HepG2 (cell line): ENCODE results near the gene TANGO6. TPM values are rescaled to one million over a fixed set of nuclear protein-coding genes. Genes with fewer than 3 reads are reported as not detected.

ENCODE experiments used
- ATAC-seq: fragments of 200-7000 bp; cut with Tn5 transposase; 3 replicates; pipeline ENCODE4 v1.9.1; 2020; ENCODE audit warnings: mild to moderate bottlenecking, moderate library complexity
- BruUV-seq: library from RNA; stranded (reverse); fragments of 400-500 nt; replicated peaks from 2 replicates; lab custom pipeline; 2021; lab: Mats Ljungman, UMichigan
- CTCF ChIA-PET: fragments of 300-600 bp; formaldehyde crosslinking; extraction: SDS; loops from one replicate; lab custom pipeline; 2021; ENCODE audit warnings: low total read pairs, inconsistent platforms, low intra/inter-chr PET ratio; lab: Yijun Ruan, JAX
- POLR2A ChIA-PET: fragments of 350-600 bp; sonication (Branson Sonifier 250); formaldehyde crosslinking; loops from one replicate; lab custom pipeline; 2020; ENCODE audit warnings: antibody characterized with exemption, inconsistent platforms; lab: Yijun Ruan, JAX
- DNase-seq: peaks from one replicate; pipeline ENCODE4 v3.0.0-alpha.2; 2015; ENCODE audit warnings: low spot score
- FAIRE-seq: peaks from 3 replicates; lab custom pipeline; 2011; peaks lifted over from hg19 to GRCh38; lab: Jason Lieb, UNC
- H2AFZ ChIP-seq: one replicate; pipeline ENCODE4 v1.6.1; 2011; ENCODE audit warnings: low read length, inconsistent platforms
- H3K27ac ChIP-seq: fragments of 300-600 bp; 3 replicates; pipeline ENCODE4 v1.8.0; 2011; ENCODE audit warnings: mixed run types, mild to moderate bottlenecking, mixed read lengths, low read length, inconsistent platforms; ENCODE audit not compliant: insufficient read depth; ENCODE audit errors: extremely low read length
- H3K27me3 ChIP-seq, 2 experiments: fragments of 200-600 bp in 1 of 2; 2 replicates in 1 of 2; 3 replicates in 1 of 2; pipeline versions ENCODE4 v1.6.0 to v1.8.0; 2011; ENCODE audit warnings: low read length in 2 of 2, mild to moderate bottlenecking in 2 of 2, moderate library complexity in 2 of 2, inconsistent platforms in 1 of 2; ENCODE audit not compliant: insufficient read depth in 2 of 2, control insufficient read depth in 1 of 2
- H3K36me3 ChIP-seq, 2 experiments: fragments of 200-600 bp in 1 of 2; replicated peaks in 1 of 2; 2 replicates in 1 of 2; 3 replicates in 1 of 2; pipeline versions ENCODE4 v1.5.1 to v1.8.0; 2011; ENCODE audit warnings: low read length in 2 of 2, inconsistent platforms in 1 of 2; ENCODE audit not compliant: insufficient read depth in 2 of 2, control insufficient read depth in 1 of 2
- H3K4me1 ChIP-seq: 2 replicates; pipeline ENCODE4 v1.5.1; 2012; ENCODE audit warnings: low read length, inconsistent platforms; ENCODE audit not compliant: insufficient read depth
- H3K4me2 ChIP-seq: 2 replicates; pipeline ENCODE4 v1.6.0; 2011; ENCODE audit warnings: low read depth, low read length, inconsistent platforms
- H3K4me3 ChIP-seq, 3 experiments: fragments of 200-600 bp in 1 of 3; sonication (generic), shearing (Covaris generic) in 1 of 3; replicated peaks in 1 of 3; 2 replicates each; pipeline ENCODE4 v1.5.1; 2011 to 2016; ENCODE audit warnings: low read length in 3 of 3, inconsistent platforms in 2 of 3, low read depth in 2 of 3, mild to moderate bottlenecking in 2 of 3, control low read depth in 1 of 3, mixed read lengths in 1 of 3; ENCODE audit not compliant: insufficient read depth in 1 of 3
- H3K79me2 ChIP-seq: one replicate; pipeline ENCODE4 v1.6.1; 2011; ENCODE audit warnings: low read length, inconsistent platforms; ENCODE audit not compliant: insufficient read depth
- H3K9ac ChIP-seq: 2 replicates; pipeline ENCODE4 v1.6.0; 2011; ENCODE audit warnings: mild to moderate bottlenecking, low read depth, low read length, inconsistent platforms; ENCODE audit not compliant: insufficient read depth
- H3K9me3 ChIP-seq: 2 replicates; pipeline ENCODE4 v1.5.1; 2012; ENCODE audit warnings: mild to moderate bottlenecking, low read length
- H4K20me1 ChIP-seq: 2 replicates; pipeline ENCODE4 v1.6.0; 2011; ENCODE audit warnings: inconsistent platforms, mild to moderate bottlenecking, low read length, moderate library complexity; ENCODE audit not compliant: insufficient read depth
- HNF4A ChIP-seq: sonication (generic); formaldehyde crosslinking; IDR thresholded peaks from 2 replicates; pipeline ENCODE4 v1.4.0; 2020; ENCODE audit warnings: missing genetic modification reagents
- HOXA3 ChIP-seq: sonication (generic); formaldehyde crosslinking; IDR thresholded peaks from 2 replicates; pipeline ENCODE4 v1.5.0; 2020; ENCODE audit warnings: missing genetic modification reagents
- PAXIP1 ChIP-seq: sonication (generic); formaldehyde crosslinking; conservative IDR thresholded peaks from 2 replicates; pipeline ENCODE4 v1.4.0; 2020; ENCODE audit warnings: mild to moderate bottlenecking, missing genetic modification reagents, moderate library complexity
- RORA ChIP-seq: sonication (generic); formaldehyde crosslinking; IDR thresholded peaks from 2 replicates; pipeline ENCODE4 v1.5.0; 2020; ENCODE audit warnings: mild to moderate bottlenecking, missing genetic modification reagents, moderate library complexity
- XRCC5 ChIP-seq: fragments of 200-400 bp; formaldehyde crosslinking; optimal IDR thresholded peaks from 2 replicates; pipeline ENCODE3; 2017; ENCODE audit warnings: mild to moderate bottlenecking, low read length
- ZNF263 ChIP-seq: sonication (generic); formaldehyde crosslinking; IDR thresholded peaks from 2 replicates; pipeline ENCODE4 v1.4.0; 2020; ENCODE audit warnings: missing genetic modification reagents
- ZSCAN29 ChIP-seq: sonication (generic); formaldehyde crosslinking; conservative IDR thresholded peaks from 2 replicates; pipeline ENCODE4 v1.4.0; 2020; ENCODE audit warnings: mild to moderate bottlenecking, missing genetic modification reagents
- WGBS: methylation state at CpG from one replicate; pipeline ENCODE4 v1.1.6; 2017; ENCODE audit warnings: low lambda C conversion rate; 5-methylcytosine and 5-hydroxymethylcytosine counted together
- in situ Hi-C: cut with HindIII; loops from 2 replicates; pipeline ENCODE4 v1.10.0; 2017; ENCODE audit warnings: low pct_unique_long_range_greater_than_20kb; ENCODE audit not compliant: extremely low pct_ligation_motif_present
- intact Hi-C: fragments of 100-400 bp; cut with micrococcal nuclease; formaldehyde crosslinking; loops from one replicate; pipeline ENCODE4 v1.10.0; 2022; ENCODE audit not compliant: unreplicated experiment
- polyA plus RNA-seq, 8 experiments: library from polyadenylated mRNA; depleted of rRNA in 3 of 8; stranded (reverse) in 7 of 8; unstranded in 1 of 8; fragments of >200 nt; fragmentation: Illumina TruSeq in 4 of 8; extraction: Trizol in 4 of 8; gene quantifications; 2 replicates each; pipeline versions ENCODE4 v1.2.1 to v1.2.3, GENCODE V29; 2011 to 2016; ENCODE audit warnings: low read depth in 4 of 8, missing spikeins in 1 of 8, mixed read lengths in 1 of 8; ENCODE audit not compliant: insufficient read depth in 1 of 8
- total RNA-seq, 5 experiments: library from RNA; depleted of rRNA; stranded (reverse); fragments of >200 nt; fragmentation: Illumina TruSeq; extraction: Trizol; gene quantifications; 2 replicates each; pipeline ENCODE4 v1.2.3, GENCODE V29; 2016; ENCODE audit warnings: low read depth in 1 of 5
- TF ChIP-seq, protein P1 (sequence below): sonication (generic); formaldehyde crosslinking; IDR thresholded peaks from 2 replicates; pipeline ENCODE4 v1.4.0; 2020; ENCODE audit warnings: low read depth, mild to moderate bottlenecking, missing genetic modification reagents

TANGO6 gene
- total and polyA plus RNA-seq, 2 of the 13 experiments (the other 11 are each of a cell fraction or from before 2014, with no cell fraction given): 7.2 to 13.3 TPM

GRCh38 chr16:68892214-68892613 lies 48.9 kb downstream of the TANGO6 start (continued):
- 0 out of 2 replicates have a peak, but pooled peaks have one; percentile 28 for TF ChIP-seq HNF4A (CRISPR knock-in tag)

GRCh38 chr16:68892898-68893297 lies 49.6 kb downstream of the TANGO6 start:
- H3K27me3 ChIP-seq: no peaks in the 10 kb centered on the region
- ChIA-PET POLR2A (no interaction called here), CTCF (no interaction called here)
- H3K4me2 ChIP-seq: no peak overlapping the region
- 94% methylated on average over 2 of the region's 2 CpGs for WGBS
- H3K4me3 ChIP-seq: no peak overlapping the region
- H3K4me1 ChIP-seq: peaks cover 40% of the 10 kb centered on the region
- ATAC-seq (no peak), FAIRE-seq (no peak)
- H3K79me2 ChIP-seq: no peaks in the 10 kb centered on the region
- no peaks in the 10 kb centered on the region for H3K9me3 ChIP-seq
- in situ Hi-C loops: no loop called here
- H2AFZ ChIP-seq: no peak overlapping the region
- no peak overlapping the region for H3K27ac ChIP-seq
- H3K9ac ChIP-seq: no peak overlapping the region
- H4K20me1 ChIP-seq: no peaks in the 10 kb centered on the region
- BruUV-seq: no TSS peak
- TF ChIP-seq HOXA3 (no peak), XRCC5 (no peak), RORA (no peak), ZSCAN29 (CRISPR knock-in tag) (no peak), ZNF263 (CRISPR knock-in tag) (no peak), PAXIP1 (CRISPR knock-in tag) (no peak)
- TF ChIP-seq, protein P1, sequence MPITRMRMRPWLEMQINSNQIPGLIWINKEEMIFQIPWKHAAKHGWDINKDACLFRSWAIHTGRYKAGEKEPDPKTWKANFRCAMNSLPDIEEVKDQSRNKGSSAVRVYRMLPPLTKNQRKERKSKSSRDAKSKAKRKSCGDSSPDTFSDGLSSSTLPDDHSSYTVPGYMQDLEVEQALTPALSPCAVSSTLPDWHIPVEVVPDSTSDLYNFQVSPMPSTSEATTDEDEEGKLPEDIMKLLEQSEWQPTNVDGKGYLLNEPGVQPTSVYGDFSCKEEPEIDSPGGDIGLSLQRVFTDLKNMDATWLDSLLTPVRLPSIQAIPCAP (CRISPR knock-in tag): no peak
- TF ChIP-seq, all 625 proteins: peak for 0
- DNase-seq: no peak
- intact Hi-C loops: no loop called here
- no peaks in the 10 kb centered on the region for H3K36me3 ChIP-seq
